Gastroesophageal sphincter (tissue), 3 donors: ENCODE measurements around the gene CYBC1.

ENCODE experiments used
- POLR2A ChIP-seq, 2 donors: fragments of 450-650 bp; IDR thresholded peaks; one replicate each; pipeline ENCODE4 v1.6.1; 2017; ENCODE audit warnings: antibody characterized with exemption in 2 of 2, mild to moderate bottlenecking in 2 of 2, moderate library complexity in 1 of 2
- POLR2AphosphoS5 ChIP-seq: sonication (generic); formaldehyde crosslinking; IDR thresholded peaks from one replicate; pipeline ENCODE4 v1.6.1; 2017; ENCODE audit warnings: antibody characterized with exemption
- TF ChIP-seq, protein P1 (sequence below), 4 experiments: fragments of 200-600 bp in 2 of 4; fragments of 450-650 bp in 2 of 4; sonication (generic) in 1 of 4; IDR thresholded peaks; one replicate each; pipeline ENCODE4 v1.5.1; 2017 to 2019; ENCODE audit warnings: antibody characterized with exemption in 4 of 4, mild to moderate bottlenecking in 2 of 4, moderate library complexity in 2 of 4

GRCh38 chr17:82396601-82397435 lies 53.7 kb downstream of the CYBC1 start:
- TF ChIP-seq POLR2AphosphoS5 (no peak), POLR2A (IDR thresholded peaks at IDR 0.05) (no peak)
- TF ChIP-seq, protein P1, sequence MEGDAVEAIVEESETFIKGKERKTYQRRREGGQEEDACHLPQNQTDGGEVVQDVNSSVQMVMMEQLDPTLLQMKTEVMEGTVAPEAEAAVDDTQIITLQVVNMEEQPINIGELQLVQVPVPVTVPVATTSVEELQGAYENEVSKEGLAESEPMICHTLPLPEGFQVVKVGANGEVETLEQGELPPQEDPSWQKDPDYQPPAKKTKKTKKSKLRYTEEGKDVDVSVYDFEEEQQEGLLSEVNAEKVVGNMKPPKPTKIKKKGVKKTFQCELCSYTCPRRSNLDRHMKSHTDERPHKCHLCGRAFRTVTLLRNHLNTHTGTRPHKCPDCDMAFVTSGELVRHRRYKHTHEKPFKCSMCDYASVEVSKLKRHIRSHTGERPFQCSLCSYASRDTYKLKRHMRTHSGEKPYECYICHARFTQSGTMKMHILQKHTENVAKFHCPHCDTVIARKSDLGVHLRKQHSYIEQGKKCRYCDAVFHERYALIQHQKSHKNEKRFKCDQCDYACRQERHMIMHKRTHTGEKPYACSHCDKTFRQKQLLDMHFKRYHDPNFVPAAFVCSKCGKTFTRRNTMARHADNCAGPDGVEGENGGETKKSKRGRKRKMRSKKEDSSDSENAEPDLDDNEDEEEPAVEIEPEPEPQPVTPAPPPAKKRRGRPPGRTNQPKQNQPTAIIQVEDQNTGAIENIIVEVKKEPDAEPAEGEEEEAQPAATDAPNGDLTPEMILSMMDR (IDR thresholded peaks at IDR 0.05), result no peak
